Thoracic aorta (tissue), 2 donors: ENCODE results near the gene TMEM97. TPM values are rescaled to one million over a fixed set of nuclear protein-coding genes. Genes with fewer than 3 reads are reported as not detected.

Experiments
- ATAC-seq: fragments of 150-250 bp; one replicate; pipeline ENCODE4 v1.8.0; 2017; ENCODE audit warnings: low read depth; ENCODE audit not compliant: insufficient number of reproducible peaks, low FRiP score
- DNase-seq: peaks from one replicate; pipeline ENCODE4 v3.0.0-alpha.2; 2020; ENCODE audit warnings: low spot score
- H3K27ac ChIP-seq, 2 donors: fragments of 200-600 bp; sonication (generic); 1 replicate in 1 of 2; 2 replicates in 1 of 2; pipeline ENCODE4 v1.5.1; 2016; ENCODE audit warnings: mild to moderate bottlenecking in 2 of 2, moderate library complexity in 2 of 2
- H3K27me3 ChIP-seq: fragments of 200-600 bp; sonication (generic); replicated peaks from 2 replicates; pipeline ENCODE4 v1.6.0; 2016; ENCODE audit warnings: mild to moderate bottlenecking; ENCODE audit not compliant: insufficient read depth
- H3K36me3 ChIP-seq: fragments of 200-600 bp; sonication (generic); one replicate; pipeline ENCODE4 v1.5.1; 2016
- H3K4me1 ChIP-seq, 2 donors: fragments of 200-600 bp; sonication (generic); 1 replicate in 1 of 2; 2 replicates in 1 of 2; pipeline versions ENCODE4 v1.5.1 to v1.6.0; 2016; ENCODE audit warnings: low read depth in 2 of 2, mild to moderate bottlenecking in 1 of 2; ENCODE audit not compliant: control insufficient read depth in 1 of 2
- H3K4me3 ChIP-seq: fragments of 200-600 bp; sonication (generic); 2 replicates; pipeline ENCODE4 v1.5.1; 2016; ENCODE audit warnings: mild to moderate bottlenecking
- H3K9me3 ChIP-seq: fragments of 200-600 bp; sonication (generic); 2 replicates; pipeline ENCODE4 v1.5.1; 2016
- CTCF ChIP-seq: fragments of 200-600 bp; sonication (generic); IDR thresholded peaks from one replicate; pipeline ENCODE4 v1.5.1; 2019; ENCODE audit warnings: antibody characterized with exemption
- total RNA-seq, 2 donors: library from RNA; depleted of rRNA; stranded (reverse); fragments of >200 nt; gene quantifications; one replicate each; pipeline versions ENCODE4 v1.1.0 to v1.2.3, GENCODE V29; 2016

Gene TMEM97
- total RNA-seq, 2 donors from 2014 or later, result 1.1 to 5.9 TPM

- H3K4me3 ChIP-seq, result no peak overlapping the region
- peaks cover 11 to 28% of the 10 kb centered on the region in 2 donors for H3K4me1 ChIP-seq
- no peak overlapping the region for H3K27ac ChIP-seq
- no peak for ATAC-seq
- no peaks in the 10 kb centered on the region for H3K27me3 ChIP-seq
- H3K9me3 ChIP-seq, result no peaks in the 10 kb centered on the region
- H3K36me3 ChIP-seq, result peaks cover 3% of the 10 kb centered on the region
- TF ChIP-seq CTCF, result no peak
- no peak for DNase-seq
Observed at GRCh38 chr17:28368915-28369683, 50.1 kb downstream of the TMEM97 start.

- DNase-seq, result no peak
- H3K27ac ChIP-seq, result peak overlapping the region in 1 of 2 donors; percentile 70
- H3K4me1 ChIP-seq, result peaks cover 11 to 28% of the 10 kb centered on the region in 2 donors
- TF ChIP-seq CTCF, result no peak
- no peaks in the 10 kb centered on the region for H3K27me3 ChIP-seq
- H3K4me3 ChIP-seq, result no peak overlapping the region
- no peak for ATAC-seq
- no peaks in the 10 kb centered on the region for H3K36me3 ChIP-seq
- no peaks in the 10 kb centered on the region for H3K9me3 ChIP-seq
Observed at GRCh38 chr17:28369684-28370034, 50.7 kb downstream of the TMEM97 start.

- peaks cover 11 to 28% of the 10 kb centered on the region in 2 donors for H3K4me1 ChIP-seq
- H3K27ac ChIP-seq, result peak within 1 kb of the TSS; percentile 57 to 70
- H3K9me3 ChIP-seq, result no peaks in the 10 kb centered on the region
- no peaks in the 10 kb centered on the region for H3K36me3 ChIP-seq
- ATAC-seq (no peak), DNase-seq (no peak)
- no peaks in the 10 kb centered on the region for H3K27me3 ChIP-seq
- no peak for TF ChIP-seq CTCF
- H3K4me3 ChIP-seq, result peak within 1 kb of the TSS; percentile 73
Observed at GRCh38 chr17:28370035-28370743, 51.2 kb downstream of the TMEM97 start, which contains the start of gene VTN. Gene VTN, minus strand, starts transcription at chr17:28370307. Its CDS starts 104 bp downstream, at chr17:28370203.

- Histone ChIP-seq H3K36me3 (no peaks in the 10 kb centered on the region), H3K4me3 (peak overlapping the region; percentile 73)
Observed at GRCh38 chr17:28370744-28371103, 51.7 kb downstream of the TMEM97 start.

More at GRCh38 chr17:28370744-28371103, 51.7 kb downstream of the TMEM97 start:
- no peak for TF ChIP-seq CTCF
- Histone ChIP-seq H3K4me1 (peaks cover 11 to 28% of the 10 kb centered on the region in 2 donors), H3K9me3 (no peaks in the 10 kb centered on the region), H3K27me3 (no peaks in the 10 kb centered on the region), H3K27ac (peak overlapping the region; percentile 57 to 70)
- ATAC-seq (no peak), DNase-seq (no peak)
